ENCODE measurements around the gene ARHGDIA.

The ARHGDIA gene

DNA sequence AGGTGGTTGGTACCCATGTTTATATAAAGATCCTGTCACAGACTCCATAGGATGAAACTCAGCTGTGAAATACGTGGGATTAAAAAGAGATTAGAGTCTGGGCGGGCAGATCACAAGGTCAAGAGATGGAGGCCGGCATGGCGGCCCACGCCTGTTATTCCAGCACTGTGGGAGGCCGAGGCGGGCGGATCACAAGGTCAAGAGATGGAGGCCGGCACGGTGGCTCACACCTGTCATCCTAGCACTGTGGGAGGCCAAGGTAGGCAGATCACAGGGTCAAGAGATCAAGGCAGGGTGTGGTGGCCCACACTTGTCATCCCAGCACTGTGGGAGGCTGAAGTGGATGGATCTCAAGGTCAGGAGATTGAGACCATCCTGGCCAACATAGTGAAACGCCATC lies 24.3 kb upstream of the ARHGDIA start:
- no peak for DNase-seq (ENCODE audit: low spot score)
- no peak overlapping the region for H2AFZ ChIP-seq (ENCODE audit: low read length)
- no CpG with 5 or more reads among the region's 11 CpGs for WGBS, 2 donors (ENCODE audit: extremely low coverage in 2 of 2, insufficient read length in 2 of 2, insufficient replicate concordance in 1 of 2)
- H3K9me3 ChIP-seq (replicated peaks in 1 of 2; ENCODE audit: control insufficient read depth in 2 of 2, insufficient read depth in 1 of 2, low read depth in 1 of 2, low read length in 2 of 2), result no peaks in the 10 kb centered on the region
- H4K8ac ChIP-seq (ENCODE audit: low read depth, low read length), result no peak overlapping the region
- no peak overlapping the region for H3K4me2 ChIP-seq (ENCODE audit: insufficient read depth, low read length, poor library complexity, severe bottlenecking)
- no peak overlapping the region for H2BK120ac ChIP-seq (ENCODE audit: low read depth, low read length)
- no peaks in the 10 kb centered on the region for H3K27me3 ChIP-seq (ENCODE audit: control insufficient read depth in 3 of 3, insufficient read depth in 3 of 3, low read depth in 1 of 3, low read length in 3 of 3)
- H3K23ac ChIP-seq (ENCODE audit: low read depth, low read length, poor library complexity), result no peak overlapping the region
- H3K14ac ChIP-seq (ENCODE audit: low read length), result no peak overlapping the region
- no peak overlapping the region for H3K27ac ChIP-seq (replicated peaks; ENCODE audit: low read length)
- H2BK15ac ChIP-seq (ENCODE audit: low read length), result no peak overlapping the region
- H4K91ac ChIP-seq (ENCODE audit: low read depth, low read length, poor library complexity), result no peak overlapping the region
- peaks cover 3 to 6% of the 10 kb centered on the region in 2 donors for H3K4me1 ChIP-seq (ENCODE audit: control insufficient read depth in 2 of 2, insufficient read depth in 1 of 2, low read depth in 1 of 2, low read length in 2 of 2)
- H3K18ac ChIP-seq (ENCODE audit: low read length), result no peak overlapping the region
- H3K4me3 ChIP-seq (ENCODE audit: low read length in 2 of 2), result no peak overlapping the region
- peaks cover 42 to 72% of the 10 kb centered on the region in 2 donors for H3K36me3 ChIP-seq (replicated peaks in 1 of 2; ENCODE audit: control insufficient read depth in 2 of 2, insufficient read depth in 2 of 2, low read length in 2 of 2)
- peak overlapping the region; percentile 60 for H3K9ac ChIP-seq (ENCODE audit: low read depth, low read length, poor library complexity)
- H2AK5ac ChIP-seq (ENCODE audit: low read depth, low read length), result no peak overlapping the region
- no peak overlapping the region for H2BK5ac ChIP-seq (ENCODE audit: low read length)
- H2BK12ac ChIP-seq (ENCODE audit: low read length), result no peak overlapping the region
- H3K79me1 ChIP-seq (ENCODE audit: low read depth, low read length), result peaks cover 10% of the 10 kb centered on the region
- no peak overlapping the region for H3K4ac ChIP-seq (ENCODE audit: low read length)

DNA sequence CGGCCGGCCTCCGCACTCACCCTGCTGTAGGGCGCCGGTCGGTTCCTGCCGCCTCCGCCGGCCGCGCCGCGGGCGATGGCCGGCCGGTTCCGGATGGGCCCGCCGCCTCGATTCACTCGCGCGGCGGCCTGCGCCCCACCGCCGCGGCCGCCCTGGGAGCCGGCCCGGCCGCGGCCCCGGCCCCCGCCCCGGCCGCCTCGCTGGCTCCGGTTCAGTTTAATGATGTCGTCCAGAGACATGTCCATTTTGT lies 20.1 kb upstream of the ARHGDIA start:
- no peak overlapping the region for H4K8ac ChIP-seq (ENCODE audit: low read depth, low read length)
- H2BK5ac ChIP-seq (ENCODE audit: low read length), result no peak overlapping the region
- peak overlapping the region; percentile 94 for H2AK5ac ChIP-seq (ENCODE audit: low read depth, low read length)
- WGBS, 2 donors (ENCODE audit: extremely low coverage in 2 of 2, insufficient read length in 2 of 2, insufficient replicate concordance in 1 of 2), result no CpG with 5 or more reads among the region's 40 CpGs
- H3K14ac ChIP-seq (ENCODE audit: low read length), result no peak overlapping the region
- peaks cover 7 to 17% of the 10 kb centered on the region in 2 donors for H3K4me1 ChIP-seq (ENCODE audit: control insufficient read depth in 2 of 2, insufficient read depth in 1 of 2, low read depth in 1 of 2, low read length in 2 of 2)
- H3K4me2 ChIP-seq (ENCODE audit: insufficient read depth, low read length, poor library complexity, severe bottlenecking), result peak overlapping the region; percentile 61
- H3K4ac ChIP-seq (ENCODE audit: low read length), result no peak overlapping the region
- H3K9me3 ChIP-seq (replicated peaks in 1 of 2; ENCODE audit: control insufficient read depth in 2 of 2, insufficient read depth in 1 of 2, low read depth in 1 of 2, low read length in 2 of 2), result no peaks in the 10 kb centered on the region
- H4K91ac ChIP-seq (ENCODE audit: low read depth, low read length, poor library complexity), result no peak overlapping the region
- peak overlapping the region; percentile 99 for H3K23ac ChIP-seq (ENCODE audit: low read depth, low read length, poor library complexity)
- no peak overlapping the region for H3K27ac ChIP-seq (replicated peaks; ENCODE audit: low read length)
- H3K27me3 ChIP-seq (ENCODE audit: control insufficient read depth in 3 of 3, insufficient read depth in 3 of 3, low read depth in 1 of 3, low read length in 3 of 3), result no peaks in the 10 kb centered on the region
- peak overlapping the region; percentile 67 for H2BK15ac ChIP-seq (ENCODE audit: low read length)
- H2BK12ac ChIP-seq (ENCODE audit: low read length), result no peak overlapping the region
- H3K79me1 ChIP-seq (ENCODE audit: low read depth, low read length), result peaks cover 20% of the 10 kb centered on the region
- H3K4me3 ChIP-seq (ENCODE audit: low read length in 2 of 2), result peak overlapping the region; percentile 73 to 96
- DNase-seq (ENCODE audit: low spot score), result no peak
- peak overlapping the region; percentile 95 for H3K9ac ChIP-seq (ENCODE audit: low read depth, low read length, poor library complexity)
- H2BK120ac ChIP-seq (ENCODE audit: low read depth, low read length), result no peak overlapping the region
- peaks cover 53 to 71% of the 10 kb centered on the region in 2 donors for H3K36me3 ChIP-seq (replicated peaks in 1 of 2; ENCODE audit: control insufficient read depth in 2 of 2, insufficient read depth in 2 of 2, low read length in 2 of 2)
- H2AFZ ChIP-seq (ENCODE audit: low read length), result peak overlapping the region; percentile 92
- H3K18ac ChIP-seq (ENCODE audit: low read length), result peak overlapping the region; percentile 48

GRCh38 chr17:81890447-81891302 lies 19.5 kb upstream of the ARHGDIA start:
- WGBS, 2 donors (ENCODE audit: extremely low coverage in 2 of 2, insufficient read length in 2 of 2, insufficient replicate concordance in 1 of 2), result no CpG with 5 or more reads among the region's 69 CpGs
- no peak overlapping the region for H2BK12ac ChIP-seq (ENCODE audit: low read length)
- H3K4me3 ChIP-seq (ENCODE audit: low read length in 2 of 2), result peak overlapping the region; percentile 73 to 96
- no peak overlapping the region for H2BK120ac ChIP-seq (ENCODE audit: low read depth, low read length)
- H2BK5ac ChIP-seq (ENCODE audit: low read length), result no peak overlapping the region
- H2AK5ac ChIP-seq (ENCODE audit: low read depth, low read length), result peak overlapping the region; percentile 94
- H3K4me1 ChIP-seq (ENCODE audit: control insufficient read depth in 2 of 2, insufficient read depth in 1 of 2, low read depth in 1 of 2, low read length in 2 of 2), result peaks cover 7 to 17% of the 10 kb centered on the region in 2 donors
- peak overlapping the region; percentile 95 for H3K9ac ChIP-seq (ENCODE audit: low read depth, low read length, poor library complexity)
- H3K79me1 ChIP-seq (ENCODE audit: low read depth, low read length), result peaks cover 20% of the 10 kb centered on the region
- no peak for DNase-seq (ENCODE audit: low spot score)
- H3K14ac ChIP-seq (ENCODE audit: low read length), result peak overlapping the region; percentile 82
- H2AFZ ChIP-seq (ENCODE audit: low read length), result no peak overlapping the region
- no peaks in the 10 kb centered on the region for H3K9me3 ChIP-seq (replicated peaks in 1 of 2; ENCODE audit: control insufficient read depth in 2 of 2, insufficient read depth in 1 of 2, low read depth in 1 of 2, low read length in 2 of 2)
- H3K27me3 ChIP-seq (ENCODE audit: control insufficient read depth in 3 of 3, insufficient read depth in 3 of 3, low read depth in 1 of 3, low read length in 3 of 3), result no peaks in the 10 kb centered on the region
- H4K91ac ChIP-seq (ENCODE audit: low read depth, low read length, poor library complexity), result no peak overlapping the region
- peaks cover 58 to 73% of the 10 kb centered on the region in 2 donors for H3K36me3 ChIP-seq (replicated peaks in 1 of 2; ENCODE audit: control insufficient read depth in 2 of 2, insufficient read depth in 2 of 2, low read length in 2 of 2)
- H3K27ac ChIP-seq (replicated peaks; ENCODE audit: low read length), result no peak overlapping the region
- H3K18ac ChIP-seq (ENCODE audit: low read length), result peak overlapping the region; percentile 71
- H3K4me2 ChIP-seq (ENCODE audit: insufficient read depth, low read length, poor library complexity, severe bottlenecking), result peak overlapping the region; percentile 61
- H4K8ac ChIP-seq (ENCODE audit: low read depth, low read length), result peak overlapping the region; percentile 65
- peak overlapping the region; percentile 80 for H3K23ac ChIP-seq (ENCODE audit: low read depth, low read length, poor library complexity)
- H2BK15ac ChIP-seq (ENCODE audit: low read length), result peak overlapping the region; percentile 67
- peak overlapping the region; percentile 37 for H3K4ac ChIP-seq (ENCODE audit: low read length)

GRCh38 chr17:81889602-81890001 lies 18.5 kb upstream of the ARHGDIA start:
- H3K4ac ChIP-seq (ENCODE audit: low read length), result no peak overlapping the region
- H2AFZ ChIP-seq (ENCODE audit: low read length), result no peak overlapping the region
- no peak overlapping the region for H3K18ac ChIP-seq (ENCODE audit: low read length)
- no peak overlapping the region for H4K8ac ChIP-seq (ENCODE audit: low read depth, low read length)
- H3K36me3 ChIP-seq (replicated peaks in 1 of 2; ENCODE audit: control insufficient read depth in 2 of 2, insufficient read depth in 2 of 2, low read length in 2 of 2), result peaks cover 60 to 73% of the 10 kb centered on the region in 2 donors
- H3K4me2 ChIP-seq (ENCODE audit: insufficient read depth, low read length, poor library complexity, severe bottlenecking), result no peak overlapping the region
- H2AK5ac ChIP-seq (ENCODE audit: low read depth, low read length), result no peak overlapping the region
- no peak overlapping the region for H2BK15ac ChIP-seq (ENCODE audit: low read length)
- no peak overlapping the region for H2BK5ac ChIP-seq (ENCODE audit: low read length)
- no CpG with 5 or more reads among the region's 9 CpGs for WGBS, 2 donors (ENCODE audit: extremely low coverage in 2 of 2, insufficient read length in 2 of 2, insufficient replicate concordance in 1 of 2)
- H3K79me1 ChIP-seq (ENCODE audit: low read depth, low read length), result peaks cover 20% of the 10 kb centered on the region
- peak overlapping the region in 1 of 2 donors; percentile 73 for H3K4me3 ChIP-seq (ENCODE audit: low read length in 2 of 2)
- peaks cover 7 to 17% of the 10 kb centered on the region in 2 donors for H3K4me1 ChIP-seq (ENCODE audit: control insufficient read depth in 2 of 2, insufficient read depth in 1 of 2, low read depth in 1 of 2, low read length in 2 of 2)
- no peak overlapping the region for H3K14ac ChIP-seq (ENCODE audit: low read length)
- no peak overlapping the region for H4K91ac ChIP-seq (ENCODE audit: low read depth, low read length, poor library complexity)
- no peak for DNase-seq (ENCODE audit: low spot score)
- H3K27me3 ChIP-seq (ENCODE audit: control insufficient read depth in 3 of 3, insufficient read depth in 3 of 3, low read depth in 1 of 3, low read length in 3 of 3), result no peaks in the 10 kb centered on the region
- no peak overlapping the region for H3K27ac ChIP-seq (replicated peaks; ENCODE audit: low read length)
- no peaks in the 10 kb centered on the region for H3K9me3 ChIP-seq (replicated peaks in 1 of 2; ENCODE audit: control insufficient read depth in 2 of 2, insufficient read depth in 1 of 2, low read depth in 1 of 2, low read length in 2 of 2)
- H2BK12ac ChIP-seq (ENCODE audit: low read length), result no peak overlapping the region
- no peak overlapping the region for H3K23ac ChIP-seq (ENCODE audit: low read depth, low read length, poor library complexity)
- H3K9ac ChIP-seq (ENCODE audit: low read depth, low read length, poor library complexity), result no peak overlapping the region
- H2BK120ac ChIP-seq (ENCODE audit: low read depth, low read length), result no peak overlapping the region
